ENCODE results near the gene ANO3.

Gene ANO3

DNA sequence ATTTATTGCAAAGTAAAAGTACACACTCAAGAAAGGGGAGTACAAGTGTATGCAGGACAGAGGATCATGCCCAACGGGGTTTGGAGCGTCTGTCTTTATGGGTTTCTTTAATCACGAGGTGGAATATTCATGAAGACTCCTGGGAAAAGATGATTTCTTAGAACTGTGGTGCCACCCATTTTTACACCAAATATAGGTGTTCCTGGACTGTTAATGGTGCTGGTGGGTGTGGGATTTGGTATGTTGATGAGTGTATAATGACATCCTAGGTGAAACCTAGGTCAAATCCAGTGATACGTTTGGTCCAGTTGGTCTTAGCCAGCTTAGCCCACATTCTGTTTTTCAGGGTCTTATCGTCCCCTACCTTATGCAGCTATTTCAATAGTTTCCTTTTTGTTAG lies 21.1 kb downstream of the ANO3 start:
- H3K4me3 ChIP-seq (replicated peaks; ENCODE audit: low read depth, low read length), result no peak overlapping the region
- no peak for DNase-seq (ENCODE audit: low read depth)
- TF ChIP-seq, protein P1, sequence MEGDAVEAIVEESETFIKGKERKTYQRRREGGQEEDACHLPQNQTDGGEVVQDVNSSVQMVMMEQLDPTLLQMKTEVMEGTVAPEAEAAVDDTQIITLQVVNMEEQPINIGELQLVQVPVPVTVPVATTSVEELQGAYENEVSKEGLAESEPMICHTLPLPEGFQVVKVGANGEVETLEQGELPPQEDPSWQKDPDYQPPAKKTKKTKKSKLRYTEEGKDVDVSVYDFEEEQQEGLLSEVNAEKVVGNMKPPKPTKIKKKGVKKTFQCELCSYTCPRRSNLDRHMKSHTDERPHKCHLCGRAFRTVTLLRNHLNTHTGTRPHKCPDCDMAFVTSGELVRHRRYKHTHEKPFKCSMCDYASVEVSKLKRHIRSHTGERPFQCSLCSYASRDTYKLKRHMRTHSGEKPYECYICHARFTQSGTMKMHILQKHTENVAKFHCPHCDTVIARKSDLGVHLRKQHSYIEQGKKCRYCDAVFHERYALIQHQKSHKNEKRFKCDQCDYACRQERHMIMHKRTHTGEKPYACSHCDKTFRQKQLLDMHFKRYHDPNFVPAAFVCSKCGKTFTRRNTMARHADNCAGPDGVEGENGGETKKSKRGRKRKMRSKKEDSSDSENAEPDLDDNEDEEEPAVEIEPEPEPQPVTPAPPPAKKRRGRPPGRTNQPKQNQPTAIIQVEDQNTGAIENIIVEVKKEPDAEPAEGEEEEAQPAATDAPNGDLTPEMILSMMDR (IDR thresholded peaks at IDR 0.05; ENCODE audit: low read length, missing control alignments), result no peak

DNA sequence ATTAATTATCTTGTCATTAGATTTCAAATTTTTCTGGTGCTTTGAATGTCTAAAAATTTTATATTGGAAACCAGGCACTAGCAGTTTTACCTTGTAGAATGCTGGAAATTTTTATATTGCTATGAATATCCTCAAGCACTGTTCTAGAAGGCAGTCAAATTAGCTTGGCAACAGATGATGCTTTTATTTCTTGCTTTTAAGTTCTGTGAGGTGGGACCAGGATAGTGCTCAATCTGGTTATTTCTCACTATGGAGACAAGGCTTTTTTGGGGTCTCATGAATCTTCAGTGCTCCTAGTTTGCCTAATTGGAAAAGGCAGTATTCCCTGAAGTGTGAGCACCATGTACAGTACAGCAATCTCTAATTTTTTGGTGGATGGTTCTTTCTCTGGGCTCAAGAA lies 27.1 kb downstream of the ANO3 start:
- no peak overlapping the region for H3K4me3 ChIP-seq (replicated peaks; ENCODE audit: low read depth, low read length)
- no peak for DNase-seq (ENCODE audit: low read depth)
- TF ChIP-seq, protein P1 (IDR thresholded peaks at IDR 0.05; ENCODE audit: low read length, missing control alignments), result no peak

DNA sequence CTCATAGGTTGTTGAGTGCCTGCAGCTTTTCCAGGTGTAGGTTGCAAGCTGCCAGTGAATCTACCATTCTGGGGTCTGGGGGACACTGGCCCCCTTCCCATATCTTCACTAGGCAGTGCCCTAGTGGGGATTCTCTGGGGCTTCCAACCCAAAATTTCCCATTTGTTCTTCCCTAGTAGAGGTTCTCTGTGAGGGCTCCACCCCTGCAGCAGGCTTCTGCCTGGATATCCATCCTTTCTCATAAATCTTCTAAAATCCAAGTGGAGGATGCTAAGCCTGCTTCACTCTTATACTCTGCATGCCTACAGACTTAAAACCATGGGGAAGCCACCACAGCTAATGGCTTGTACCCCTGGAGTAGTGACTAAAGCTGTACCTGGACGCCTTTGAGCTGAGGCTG lies 33.4 kb downstream of the ANO3 start:
- TF ChIP-seq, protein P1 (IDR thresholded peaks at IDR 0.05; ENCODE audit: low read length, missing control alignments), result no peak
- DNase-seq (ENCODE audit: low read depth), result no peak
- H3K4me3 ChIP-seq (replicated peaks; ENCODE audit: low read depth, low read length), result no peak overlapping the region

DNA sequence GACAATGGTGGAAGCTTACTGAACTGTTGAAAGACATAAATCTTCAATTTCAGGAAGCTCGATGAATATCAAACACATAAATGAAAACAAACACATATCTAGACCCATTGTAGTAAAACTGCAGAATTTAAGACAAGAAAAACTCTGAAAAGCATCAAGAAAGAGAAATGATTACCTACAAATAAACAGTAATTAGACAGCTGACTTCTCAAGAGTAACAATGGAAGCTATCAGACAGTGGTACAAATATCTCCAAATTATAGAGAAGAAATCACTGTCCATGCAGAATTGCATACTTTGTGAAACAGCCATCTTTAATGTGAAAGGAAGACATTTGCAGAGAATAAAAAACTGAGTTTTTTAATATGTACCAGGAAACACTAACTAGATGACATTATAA lies 45.7 kb downstream of the ANO3 start:
- no peak for DNase-seq (ENCODE audit: low read depth)
- no peak overlapping the region for H3K4me3 ChIP-seq (replicated peaks; ENCODE audit: low read depth, low read length)
- TF ChIP-seq, protein P1 (IDR thresholded peaks at IDR 0.05; ENCODE audit: low read length, missing control alignments), result no peak

DNA sequence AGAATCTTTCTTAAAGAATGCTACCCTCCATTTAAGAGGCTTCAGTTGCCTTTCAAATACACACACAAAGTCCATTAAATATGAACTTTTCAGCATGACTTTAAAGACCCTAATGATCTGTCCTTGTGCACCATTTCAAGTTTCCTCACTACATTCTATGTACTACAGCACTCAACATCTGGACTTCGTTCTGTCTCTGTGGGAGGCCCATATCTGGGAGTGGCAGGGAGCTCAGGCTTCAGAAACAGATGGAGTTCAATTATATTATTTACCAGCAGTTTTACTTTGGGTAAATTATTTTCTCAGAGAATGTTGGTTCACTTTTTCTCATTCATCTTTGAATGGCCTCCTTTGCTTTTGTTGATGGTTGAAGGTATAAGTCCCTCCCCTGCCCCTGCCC lies 67.4 kb downstream of the ANO3 start:
- no peak for DNase-seq (ENCODE audit: low read depth)
- H3K4me3 ChIP-seq (replicated peaks; ENCODE audit: low read depth, low read length), result no peak overlapping the region
- TF ChIP-seq, protein P1 (IDR thresholded peaks at IDR 0.05; ENCODE audit: low read length, missing control alignments), result no peak

DNA sequence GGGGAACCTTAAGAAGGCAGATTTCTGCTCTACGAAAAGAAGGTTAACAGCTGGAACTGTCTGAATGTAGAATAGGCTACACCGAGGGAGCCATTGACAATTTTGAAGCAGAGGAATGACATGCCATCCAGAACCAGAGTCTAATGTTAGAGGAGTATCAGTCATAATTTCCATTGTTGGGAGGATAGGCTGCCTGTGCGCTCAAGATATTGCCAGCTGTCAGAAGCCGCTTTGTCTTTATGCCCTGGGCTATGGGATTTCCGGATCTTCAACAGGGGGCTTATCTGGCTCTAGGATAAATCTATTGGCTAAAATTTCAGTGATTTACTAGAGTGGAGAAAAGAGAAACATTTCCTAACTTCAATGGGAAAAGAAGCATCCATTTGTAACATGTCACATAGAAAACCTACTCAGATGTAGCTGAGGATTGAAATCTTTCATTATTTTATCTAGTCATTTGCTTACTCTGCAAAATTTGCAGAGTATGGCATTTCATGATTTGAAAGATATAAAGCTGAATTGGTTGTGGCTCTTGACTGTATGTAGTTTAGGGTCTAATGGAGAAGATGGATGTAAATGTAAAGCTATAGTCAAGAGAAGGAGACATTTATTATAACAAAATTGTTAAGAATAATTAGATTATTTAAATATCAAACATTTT lies 78.9 kb downstream of the ANO3 start:
- DNase-seq (ENCODE audit: low read depth), result no peak
- TF ChIP-seq, protein P1 (IDR thresholded peaks at IDR 0.05; ENCODE audit: low read length, missing control alignments), result no peak

DNA sequence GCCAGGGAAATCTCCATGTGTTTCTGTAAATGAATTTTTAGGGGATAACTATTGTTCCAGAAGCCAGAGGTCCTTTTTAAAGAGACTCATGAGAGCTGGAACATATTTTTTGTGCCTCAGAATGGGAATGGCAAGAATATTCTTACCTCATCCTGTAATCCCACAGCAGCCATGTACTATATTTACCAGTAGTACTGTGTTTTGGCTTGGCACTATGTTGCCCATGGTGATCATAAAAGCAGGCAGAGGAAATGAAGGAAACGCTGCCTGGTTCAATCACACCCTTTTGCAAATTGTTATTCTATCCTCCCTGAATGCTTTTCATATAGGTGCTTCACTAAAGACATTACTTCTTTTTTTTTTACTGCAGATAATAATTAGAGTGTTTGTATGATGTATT lies 81.0 kb downstream of the ANO3 start:
- TF ChIP-seq, protein P1 (IDR thresholded peaks at IDR 0.05; ENCODE audit: low read length, missing control alignments), result no peak
- no peak overlapping the region for H3K4me3 ChIP-seq (replicated peaks; ENCODE audit: low read depth, low read length)
- no peak for DNase-seq (ENCODE audit: low read depth)

More for the DNA sequence above, 78.9 kb downstream of the ANO3 start:
- no peak overlapping the region for H3K4me3 ChIP-seq (replicated peaks; ENCODE audit: low read depth, low read length)
